ENCODE results near the gene SIK3.
"Not testable (repeated sequence)": the region's sequence is repeated elsewhere in the genome, so short reads cannot be mapped to it uniquely, and the experiment has no call there.

The SIK3 gene

GRCh38 chr11:117076941-117077691 lies 21.1 kb downstream of the SIK3 start:
- no peak for DNase-seq (ENCODE audit: low read depth)

DNA sequence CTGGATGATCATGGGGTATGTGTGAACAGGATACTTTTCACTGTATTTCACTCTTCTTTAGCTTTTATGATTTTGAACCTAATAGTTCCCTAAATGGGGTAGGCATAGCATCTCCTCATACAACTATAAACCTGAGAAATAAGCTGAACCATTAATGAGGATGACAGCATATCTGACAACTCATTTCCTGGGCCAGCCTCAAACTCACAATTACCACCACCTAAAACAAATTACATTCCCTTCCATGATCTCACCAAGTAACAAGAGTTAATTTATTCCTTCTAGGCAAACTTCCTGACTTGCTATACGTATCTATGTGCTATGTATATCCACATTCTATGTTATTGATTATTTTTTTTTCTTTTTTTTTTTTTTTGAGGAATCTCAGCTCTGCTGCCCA lies 23.0 kb downstream of the SIK3 start:
- DNase-seq (ENCODE audit: low read depth): no peak

- no peak for DNase-seq (ENCODE audit: low read depth)
Measured at GRCh38 chr11:117074119-117074518, 24.1 kb downstream of the SIK3 start.

- no peak for DNase-seq (ENCODE audit: low read depth)
Measured at GRCh38 chr11:117073539-117073938, 24.7 kb downstream of the SIK3 start.

DNA sequence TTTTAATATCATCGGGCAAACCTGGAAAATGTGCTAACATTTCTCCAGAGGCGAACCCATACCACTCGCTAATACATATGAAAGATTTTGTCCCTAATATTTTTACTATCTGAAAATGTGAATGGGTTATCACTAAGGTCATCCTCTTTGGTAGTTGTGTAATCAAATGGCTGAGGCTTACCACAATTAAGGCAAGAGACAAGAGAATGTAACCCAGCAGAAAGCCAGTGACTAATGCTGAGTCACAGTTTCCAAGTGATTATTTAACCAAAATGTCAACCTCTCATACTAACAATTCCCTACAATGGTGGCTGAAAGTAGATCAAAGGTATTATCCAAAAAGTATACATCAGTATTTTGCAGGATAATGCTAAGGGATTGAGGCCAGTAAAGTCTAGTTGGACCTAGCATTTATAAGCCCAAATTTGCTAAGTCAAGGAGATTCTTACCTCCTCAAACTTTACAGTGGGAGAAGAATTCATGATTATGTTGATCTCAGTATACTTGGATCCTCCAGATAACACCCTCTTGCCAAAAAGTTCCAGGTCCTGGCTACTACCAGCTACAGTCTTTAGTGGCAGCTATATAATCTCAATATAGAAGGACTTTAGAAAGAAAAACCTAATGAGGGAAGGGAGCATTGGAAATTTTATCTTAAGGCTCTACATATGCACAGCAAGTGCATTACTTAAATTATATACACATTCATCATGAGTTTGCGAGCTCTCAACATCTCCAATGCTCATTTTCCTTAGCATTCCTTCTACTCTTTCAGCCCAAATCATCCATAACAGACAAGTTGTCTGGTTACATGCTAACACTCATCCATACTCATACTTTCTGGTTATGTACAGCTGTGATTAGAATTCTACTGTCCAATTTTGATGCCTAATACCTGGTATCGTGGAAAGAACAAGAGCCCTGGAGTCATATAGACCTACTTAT lies 25.4 kb downstream of the SIK3 start:
- peak; percentile 90 for DNase-seq (ENCODE audit: low read depth)

DNA sequence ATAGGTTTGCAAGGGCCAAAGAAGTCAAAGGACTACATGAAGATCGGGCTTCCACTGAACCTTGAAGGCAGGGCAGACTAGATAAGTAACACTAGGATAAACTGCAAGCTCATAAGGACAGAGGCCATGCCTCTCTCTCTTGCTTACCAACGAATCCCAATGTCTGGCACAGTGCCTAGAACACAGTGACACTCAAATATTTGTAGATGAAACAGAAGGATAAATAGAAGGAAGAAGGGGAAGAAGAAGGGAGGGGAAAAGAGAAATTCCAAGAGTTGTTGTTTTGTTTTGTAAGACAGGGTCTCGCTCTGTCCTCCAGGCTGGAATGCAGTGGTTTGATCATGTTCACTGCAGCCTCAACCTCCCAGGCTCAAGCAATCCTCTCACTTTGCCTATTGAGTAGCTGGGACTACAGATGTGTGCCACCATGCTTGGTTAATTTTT lies 26.9 kb downstream of the SIK3 start:
- DNase-seq (ENCODE audit: low read depth): no peak

- DNase-seq (ENCODE audit: low read depth): no peak
Measured at GRCh38 chr11:117070016-117070415, 28.2 kb downstream of the SIK3 start.

DNA sequence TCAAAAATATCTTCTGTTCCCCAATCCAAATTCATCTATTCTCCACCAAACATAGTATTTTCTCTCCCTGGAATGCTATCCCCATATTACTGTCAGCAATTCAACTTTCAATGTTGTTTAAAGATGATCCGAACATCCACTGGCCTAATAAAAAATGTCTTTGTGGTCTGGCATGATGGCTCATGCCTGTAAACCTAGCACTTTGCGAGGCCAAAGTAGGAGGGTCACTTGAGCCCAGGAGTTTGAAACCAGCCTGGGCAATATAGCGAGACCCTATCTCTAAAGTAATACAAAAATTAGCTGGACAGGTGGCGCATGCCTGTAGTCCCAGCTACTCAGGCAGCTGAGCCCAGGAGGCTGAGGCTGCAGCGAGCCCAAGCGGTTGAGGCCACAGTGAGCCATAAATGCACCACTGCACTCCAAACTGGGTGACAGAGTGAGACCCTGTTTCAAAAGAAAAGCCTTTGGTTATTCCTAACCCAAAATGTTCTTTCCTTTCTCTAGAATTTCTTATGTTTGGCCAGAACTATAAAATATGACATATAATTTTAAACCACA lies 29.8 kb downstream of the SIK3 start:
- DNase-seq (ENCODE audit: low read depth): no peak

DNA sequence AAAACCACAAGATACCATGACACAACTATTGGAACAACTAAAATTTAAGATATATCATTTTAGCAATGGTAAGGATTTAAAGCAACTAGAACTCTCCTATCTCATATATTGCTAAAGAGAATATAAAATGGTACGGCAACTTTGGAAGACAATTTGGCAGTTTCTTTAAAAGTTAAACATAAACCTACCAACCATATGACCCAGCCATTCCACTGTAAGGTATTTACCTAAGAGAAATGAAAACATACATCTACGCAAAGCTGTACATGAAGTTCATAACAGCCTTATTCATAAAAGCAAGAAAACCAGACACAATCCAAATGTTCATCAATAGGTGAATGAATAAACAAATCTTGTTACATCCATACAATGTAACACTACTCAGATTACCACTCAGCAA lies 31.3 kb downstream of the SIK3 start:
- no peak for DNase-seq (ENCODE audit: low read depth)

- no peak for DNase-seq (ENCODE audit: low read depth)
Measured at GRCh38 chr11:117064275-117064674, 34.0 kb downstream of the SIK3 start.

DNA sequence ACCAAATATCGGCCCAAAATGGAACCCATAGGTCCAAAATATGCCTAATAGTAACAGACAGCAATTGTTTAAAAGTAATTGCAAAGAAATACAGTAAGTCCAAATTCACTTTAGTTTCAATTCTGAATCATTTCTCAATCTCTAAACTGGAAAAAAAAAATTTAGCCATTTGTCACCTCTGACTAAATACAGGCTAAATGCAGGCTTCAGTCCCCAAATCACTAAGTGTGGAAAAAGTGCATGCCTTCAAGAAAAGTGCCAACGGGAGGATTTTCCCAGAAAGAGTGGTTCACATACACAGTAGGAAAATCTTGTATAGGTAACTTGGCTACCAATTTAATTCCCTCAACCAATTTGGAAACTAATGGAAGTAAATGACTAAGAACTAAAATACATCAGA lies 35.7 kb downstream of the SIK3 start:
- DNase-seq (ENCODE audit: low read depth): no peak

DNA sequence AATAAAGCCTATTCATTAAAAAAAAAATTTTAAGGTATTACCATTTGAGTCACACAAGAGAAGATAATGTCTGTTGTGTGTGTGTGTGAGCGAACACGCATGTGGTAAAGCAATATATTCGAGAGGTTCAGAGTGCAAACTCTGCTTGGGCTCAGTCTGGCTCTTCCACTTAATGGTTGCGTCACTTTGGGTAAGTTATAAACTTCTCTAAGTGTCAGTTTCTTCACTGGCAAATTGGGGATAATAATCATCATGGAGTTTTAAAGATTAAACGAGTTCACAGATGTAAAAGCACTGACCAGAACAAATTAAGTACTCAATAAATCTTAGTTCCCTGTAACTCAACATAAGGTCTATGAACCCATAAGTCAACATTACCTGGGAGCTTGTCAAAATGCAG lies 37.0 kb downstream of the SIK3 start:
- DNase-seq (ENCODE audit: low read depth): no peak

- no peak for DNase-seq (ENCODE audit: low read depth)
Measured at GRCh38 chr11:117059611-117060148, 38.5 kb downstream of the SIK3 start.

DNA sequence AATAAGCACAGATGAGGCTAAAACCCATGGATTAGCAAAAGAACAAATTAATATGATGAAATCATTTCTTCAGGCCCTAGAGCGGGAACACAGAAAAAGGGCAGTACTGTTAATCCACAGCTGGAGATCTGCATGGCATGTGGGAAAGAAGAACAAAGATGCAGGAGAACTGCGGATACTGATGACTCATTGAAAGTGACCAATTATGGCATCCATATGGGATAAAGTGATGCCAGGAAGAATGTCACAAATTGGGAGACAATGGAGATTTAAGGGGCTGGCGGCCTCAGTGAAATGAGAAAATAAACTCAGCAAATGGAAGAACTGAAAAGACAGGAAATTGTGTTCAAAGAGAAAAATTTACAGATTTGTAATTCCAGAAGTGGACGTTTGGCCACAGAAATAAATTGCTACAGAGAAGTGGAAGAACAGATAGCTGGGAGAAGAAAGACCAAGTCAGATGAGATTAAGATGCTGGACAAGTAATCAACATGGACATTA lies 39.4 kb downstream of the SIK3 start:
- no peak for DNase-seq (ENCODE audit: low read depth)

DNA sequence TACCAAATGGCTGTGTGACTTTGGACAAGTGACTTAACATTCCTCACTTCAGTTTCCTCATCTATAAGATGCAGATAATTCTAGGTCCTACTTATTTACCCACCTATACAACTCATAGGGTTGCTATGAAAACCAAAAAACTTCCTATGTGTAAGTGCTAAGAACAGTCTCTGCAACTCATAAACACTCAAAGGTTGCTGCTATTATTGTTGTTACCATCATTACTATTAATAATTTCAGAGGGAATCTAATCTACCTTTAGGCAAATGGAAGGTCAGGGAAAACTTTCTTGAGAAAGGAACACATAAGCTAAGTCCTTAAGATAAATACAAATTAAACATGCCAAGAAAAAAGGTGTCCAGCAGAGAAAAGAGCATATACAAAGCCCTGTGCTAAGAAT lies 40.5 kb downstream of the SIK3 start:
- no peak for DNase-seq (ENCODE audit: low read depth)

- no peak for DNase-seq (ENCODE audit: low read depth)
Measured at GRCh38 chr11:117057317-117057716, 40.9 kb downstream of the SIK3 start.

GRCh38 chr11:117055469-117055868 lies 42.8 kb downstream of the SIK3 start:
- no peak for DNase-seq (ENCODE audit: low read depth)

GRCh38 chr11:117054382-117054781 lies 43.8 kb downstream of the SIK3 start:
- no peak for DNase-seq (ENCODE audit: low read depth)

DNA sequence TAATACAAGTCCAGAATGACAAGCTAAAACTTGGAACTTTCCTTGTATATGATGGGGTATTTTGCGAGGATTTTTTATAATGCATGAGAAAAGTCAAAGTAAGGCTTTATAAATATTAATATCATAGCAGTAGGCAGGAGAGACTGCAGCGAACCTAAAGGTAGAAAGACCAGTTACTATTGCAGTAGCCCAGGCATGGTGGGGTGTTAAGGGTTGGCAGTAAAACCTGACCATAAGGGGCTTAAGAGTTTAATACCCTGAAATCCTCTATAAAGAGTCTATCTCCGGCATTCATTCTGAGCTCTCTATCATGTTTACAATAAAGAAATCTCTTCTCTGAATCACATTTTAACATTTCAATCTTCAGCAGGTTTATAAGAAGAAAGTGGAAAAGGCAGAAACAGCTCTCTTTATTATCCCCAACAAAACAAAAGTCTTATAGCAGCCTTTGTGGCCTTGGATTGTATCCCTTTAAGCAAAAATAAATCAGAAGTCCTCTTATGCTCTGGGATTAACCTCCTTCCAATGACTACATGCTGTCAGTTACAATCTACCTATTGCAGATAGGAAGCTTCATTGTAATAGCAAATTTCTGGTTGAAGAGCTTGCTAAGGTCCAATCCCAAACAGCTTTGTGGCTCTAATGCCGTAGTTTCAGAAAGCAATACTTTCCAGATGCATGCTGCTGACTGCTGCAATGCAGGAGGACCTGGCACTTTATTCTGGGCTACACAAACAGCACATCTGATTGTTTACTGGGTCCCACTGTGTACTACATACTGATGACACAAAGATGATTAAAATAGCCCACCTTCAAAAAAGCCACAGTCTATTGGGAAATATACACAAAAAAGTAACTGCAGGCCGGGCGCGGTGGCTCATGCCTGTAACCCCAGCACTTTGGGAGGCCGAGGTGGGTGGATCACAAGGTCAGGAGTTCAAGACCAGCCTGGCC lies 45.8 kb downstream of the SIK3 start:
- DNase-seq (ENCODE audit: low read depth): no peak

DNA sequence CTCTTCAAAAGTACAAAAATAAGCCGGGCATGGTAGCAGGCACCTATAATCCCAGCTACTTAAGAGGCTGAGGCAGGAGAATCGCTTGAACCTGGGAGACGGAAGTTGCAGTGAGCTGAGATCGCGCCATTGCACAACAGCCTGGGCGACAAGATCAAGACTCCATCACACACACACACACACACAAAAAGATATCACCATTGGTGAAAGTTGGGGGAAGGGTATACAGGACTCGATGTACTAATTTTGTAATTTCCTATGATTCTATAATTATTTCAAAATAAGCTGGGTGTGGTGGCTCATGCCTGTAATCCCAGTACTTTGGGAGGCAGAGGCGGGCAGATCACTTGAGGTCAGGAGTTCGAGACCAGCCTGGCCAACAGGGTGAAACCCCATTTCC lies 48.1 kb downstream of the SIK3 start:
- not testable (repeated sequence) for DNase-seq (ENCODE audit: low read depth)

DNA sequence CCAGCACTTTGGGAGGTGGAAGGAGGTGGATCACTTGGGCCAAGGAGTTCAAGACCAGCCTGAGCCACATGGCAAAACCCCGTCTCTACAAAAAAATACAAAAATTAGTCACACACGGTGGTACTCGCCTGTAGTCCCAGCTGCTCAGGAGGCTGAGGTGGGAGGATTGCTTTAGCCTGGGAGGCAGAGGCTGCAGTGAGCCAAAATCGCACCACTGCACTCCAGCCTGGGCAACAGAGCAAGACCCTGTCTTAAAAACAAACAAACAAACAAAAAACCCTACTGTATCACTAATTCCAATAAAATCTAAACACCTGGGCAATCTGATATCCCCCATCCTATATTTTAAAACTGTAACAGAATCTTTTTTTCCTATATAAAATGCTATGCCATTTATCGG lies 51.6 kb downstream of the SIK3 start:
- not testable (repeated sequence) for DNase-seq (ENCODE audit: low read depth)

Measured in GM04503 (cell line).